ENCODE data around the gene PODN.

PODN gene

DNA sequence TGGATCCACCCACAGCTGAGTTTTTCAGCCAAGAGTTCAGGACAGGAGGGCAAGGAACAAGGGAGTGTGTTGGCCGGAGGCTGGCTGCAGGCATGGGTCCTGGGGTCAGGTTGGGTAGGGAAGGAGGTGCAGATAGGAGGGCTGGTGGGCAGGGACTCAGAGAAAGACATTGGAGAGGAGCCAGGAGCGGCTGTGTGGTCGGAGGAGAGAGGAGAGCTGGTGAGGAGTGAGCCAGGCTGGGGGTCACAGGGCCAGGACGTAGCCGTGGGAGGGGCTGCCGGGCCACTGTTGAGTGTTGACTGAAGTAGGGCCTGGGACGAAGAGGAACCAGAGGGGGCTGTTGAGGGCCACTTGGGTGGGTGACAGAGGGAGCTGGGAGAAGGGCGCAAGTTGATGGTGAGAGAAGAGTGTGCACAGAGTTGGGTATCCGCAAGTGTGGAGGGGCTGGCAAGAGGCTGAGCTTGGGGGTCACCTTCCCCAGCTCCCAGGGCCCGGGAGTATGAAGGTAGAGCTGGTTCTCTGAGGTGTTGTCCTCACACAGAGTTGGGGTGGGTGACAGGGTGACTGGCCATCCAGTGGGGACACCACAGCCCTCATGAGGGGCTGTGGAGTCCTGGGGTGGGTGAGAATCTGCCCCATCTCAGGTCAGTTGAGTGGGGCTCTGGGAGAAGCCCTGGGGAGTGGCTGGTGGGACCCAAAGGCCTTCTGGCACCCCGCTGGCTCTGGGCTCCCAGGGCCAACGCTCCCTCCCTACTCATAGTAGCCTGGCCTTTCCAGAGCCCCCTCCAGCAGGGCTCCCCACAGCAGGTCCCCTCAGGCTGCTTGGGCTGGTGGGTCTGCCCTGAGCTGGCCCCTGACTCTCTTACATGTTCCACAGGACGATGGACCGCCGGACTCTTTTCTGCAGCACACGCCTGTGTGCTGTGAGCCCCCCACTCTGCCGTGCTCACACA lies 21.9 kb downstream of the PODN start:
- no peak for DNase-seq
- in situ Hi-C loops (cut with HindIII; ENCODE audit: low pct_ligation_motif_present, low pct_unique_long_range_greater_than_20kb, low sequenced_read_pairs), result no loop called here

DNA sequence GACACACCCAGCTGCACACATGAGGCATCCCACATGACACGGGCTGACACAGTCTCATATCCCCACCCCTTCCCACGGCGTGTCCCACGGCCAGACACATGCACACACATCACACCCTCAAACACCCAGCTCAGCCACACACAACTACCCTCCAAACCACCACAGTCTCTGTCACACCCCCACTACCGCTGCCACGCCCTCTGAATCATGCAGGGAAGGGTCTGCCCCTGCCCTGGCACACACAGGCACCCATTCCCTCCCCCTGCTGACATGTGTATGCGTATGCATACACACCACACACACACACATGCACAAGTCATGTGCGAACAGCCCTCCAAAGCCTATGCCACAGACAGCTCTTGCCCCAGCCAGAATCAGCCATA lies 22.6 kb downstream of the PODN start:
- DNase-seq, result no peak
- in situ Hi-C loops (cut with HindIII; ENCODE audit: low pct_ligation_motif_present, low pct_unique_long_range_greater_than_20kb, low sequenced_read_pairs), result no loop called here

DNA sequence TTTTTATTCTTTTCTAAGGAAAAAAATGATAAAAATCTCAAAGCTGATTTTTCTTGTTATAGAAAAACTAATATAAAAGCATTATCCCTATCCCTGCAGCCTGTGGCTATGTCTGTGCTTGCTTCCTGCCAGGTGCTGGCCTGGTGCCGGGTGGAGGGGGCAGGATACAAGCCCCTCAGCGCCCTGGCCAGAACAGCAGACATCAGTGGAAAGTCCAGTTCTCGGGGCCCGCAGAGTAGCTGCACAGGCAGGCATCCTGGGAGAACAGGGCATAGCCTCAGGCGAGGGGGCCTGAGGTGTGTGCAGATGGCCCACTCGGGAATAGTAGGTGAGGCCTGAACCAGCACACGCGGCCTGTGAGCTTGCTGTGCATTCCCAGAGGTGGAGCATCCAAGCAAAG lies 23.4 kb downstream of the PODN start:
- DNase-seq, result no peak

DNA sequence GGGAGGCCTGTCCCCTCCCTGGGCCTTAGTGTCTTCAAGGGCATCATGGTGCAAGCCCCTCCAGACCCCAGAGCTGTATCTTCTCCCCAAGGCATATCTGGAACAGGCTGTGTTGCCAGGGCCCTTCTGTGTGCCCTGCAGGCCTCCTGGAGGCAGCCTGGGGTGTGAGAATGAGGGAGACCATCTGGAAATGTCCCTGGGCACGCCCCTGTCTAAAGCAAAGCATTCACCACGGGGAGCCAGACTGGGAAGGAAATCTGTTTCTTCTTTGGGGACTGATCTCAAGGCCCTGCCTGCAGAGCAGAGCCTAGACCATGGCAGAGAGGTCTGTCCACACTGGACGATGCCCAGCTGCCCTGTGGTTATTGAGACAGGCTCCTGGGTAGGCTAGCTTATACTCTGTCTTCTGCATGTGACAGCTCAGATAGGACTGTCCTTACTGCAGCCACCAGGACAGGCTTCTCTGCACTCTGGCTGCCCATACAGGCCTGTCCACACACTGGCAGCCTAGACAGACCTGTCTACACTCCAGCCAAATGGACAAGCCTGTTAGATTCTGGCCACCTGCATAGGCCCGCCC lies 24.6 kb downstream of the PODN start:
- DNase-seq, result no peak
- in situ Hi-C loops (cut with HindIII; ENCODE audit: low pct_ligation_motif_present, low pct_unique_long_range_greater_than_20kb, low sequenced_read_pairs), result no loop called here

More for the DNA sequence above, 23.4 kb downstream of the PODN start:
- in situ Hi-C loops (cut with HindIII; ENCODE audit: low pct_ligation_motif_present, low pct_unique_long_range_greater_than_20kb, low sequenced_read_pairs), result no loop called here

DNA sequence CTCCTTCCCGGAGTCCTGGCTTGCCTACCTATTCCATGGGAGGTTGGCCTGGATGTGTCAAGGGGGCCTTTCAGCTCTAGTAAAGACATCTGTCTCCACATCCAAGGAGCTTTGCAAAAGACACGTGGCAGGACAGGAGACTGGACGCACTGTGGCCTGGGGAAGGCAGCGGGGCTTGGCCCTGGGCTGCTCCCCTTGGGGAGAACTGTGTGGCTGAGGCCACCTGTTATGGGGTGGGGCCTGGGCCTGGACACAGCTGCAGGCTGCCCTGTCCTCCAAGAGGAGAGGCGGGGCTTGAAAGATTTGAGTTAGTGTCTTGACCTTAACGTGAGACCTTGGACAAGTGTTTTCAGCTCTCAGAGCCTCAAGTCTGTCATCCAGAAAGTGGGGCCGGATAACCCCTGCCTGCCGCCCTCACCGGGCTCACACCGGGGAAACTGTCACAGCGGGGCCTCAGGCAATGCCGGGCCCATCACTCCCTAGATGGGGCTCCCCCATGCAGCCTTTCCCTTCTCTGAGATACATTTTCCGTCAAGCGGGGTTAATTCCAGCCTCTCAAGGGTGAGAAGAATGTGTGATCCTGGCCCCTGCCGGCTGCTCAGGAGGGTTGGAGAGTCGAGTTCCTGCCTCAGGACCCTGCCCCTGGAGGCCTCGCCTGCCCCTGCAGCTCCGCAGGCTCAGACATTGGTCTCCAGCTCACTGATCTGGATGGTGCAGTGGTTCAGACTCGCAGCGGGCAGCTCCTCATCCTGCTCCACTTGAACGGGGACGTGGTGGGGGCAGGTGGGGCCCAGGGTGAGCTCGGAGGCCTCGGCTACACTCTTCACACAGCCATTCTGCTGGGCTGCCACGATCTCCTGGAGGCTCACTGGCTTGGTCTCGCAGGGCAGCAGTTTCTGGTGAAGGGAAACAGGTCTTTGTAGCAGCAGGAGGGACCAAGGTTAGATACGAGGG lies 25.6 kb downstream of the PODN start:
- DNase-seq, result no peak
- in situ Hi-C loops (cut with HindIII; ENCODE audit: low pct_ligation_motif_present, low pct_unique_long_range_greater_than_20kb, low sequenced_read_pairs), result no loop called here

DNA sequence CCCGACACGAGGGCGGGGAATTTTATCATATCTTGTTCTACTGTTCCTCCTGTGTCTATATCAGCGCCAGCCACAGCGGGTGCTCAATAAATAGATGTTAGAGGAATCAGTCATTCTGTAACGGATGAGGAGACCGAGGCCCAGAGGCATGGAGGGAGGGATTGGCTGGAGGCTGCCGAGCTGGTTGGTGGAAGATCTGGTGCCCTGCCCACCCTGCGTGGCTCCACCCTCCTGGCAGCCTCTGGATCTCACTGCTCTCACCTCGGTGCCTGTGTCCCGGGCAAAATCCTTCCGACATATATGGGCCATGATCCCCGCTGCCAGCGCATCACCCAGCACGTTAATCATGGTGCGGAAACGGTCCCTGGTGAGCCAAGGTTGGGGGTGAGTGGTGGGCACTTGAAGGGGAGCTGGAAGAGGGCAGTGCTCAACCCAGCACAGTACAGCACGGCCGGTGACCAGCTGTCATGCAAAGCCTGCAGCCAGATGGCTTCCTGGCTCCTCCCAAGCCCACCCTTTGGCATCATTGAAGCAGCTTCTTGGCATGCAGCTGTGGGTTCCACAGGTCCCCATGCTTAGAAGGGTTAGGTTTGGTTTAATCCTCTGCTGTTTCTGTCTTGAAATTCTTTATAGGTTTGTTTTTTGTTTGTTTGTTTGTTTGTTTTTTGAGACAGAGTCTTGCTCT lies 26.7 kb downstream of the PODN start:
- in situ Hi-C loops (cut with HindIII; ENCODE audit: low pct_ligation_motif_present, low pct_unique_long_range_greater_than_20kb, low sequenced_read_pairs), result no loop called here
- no peak for DNase-seq

DNA sequence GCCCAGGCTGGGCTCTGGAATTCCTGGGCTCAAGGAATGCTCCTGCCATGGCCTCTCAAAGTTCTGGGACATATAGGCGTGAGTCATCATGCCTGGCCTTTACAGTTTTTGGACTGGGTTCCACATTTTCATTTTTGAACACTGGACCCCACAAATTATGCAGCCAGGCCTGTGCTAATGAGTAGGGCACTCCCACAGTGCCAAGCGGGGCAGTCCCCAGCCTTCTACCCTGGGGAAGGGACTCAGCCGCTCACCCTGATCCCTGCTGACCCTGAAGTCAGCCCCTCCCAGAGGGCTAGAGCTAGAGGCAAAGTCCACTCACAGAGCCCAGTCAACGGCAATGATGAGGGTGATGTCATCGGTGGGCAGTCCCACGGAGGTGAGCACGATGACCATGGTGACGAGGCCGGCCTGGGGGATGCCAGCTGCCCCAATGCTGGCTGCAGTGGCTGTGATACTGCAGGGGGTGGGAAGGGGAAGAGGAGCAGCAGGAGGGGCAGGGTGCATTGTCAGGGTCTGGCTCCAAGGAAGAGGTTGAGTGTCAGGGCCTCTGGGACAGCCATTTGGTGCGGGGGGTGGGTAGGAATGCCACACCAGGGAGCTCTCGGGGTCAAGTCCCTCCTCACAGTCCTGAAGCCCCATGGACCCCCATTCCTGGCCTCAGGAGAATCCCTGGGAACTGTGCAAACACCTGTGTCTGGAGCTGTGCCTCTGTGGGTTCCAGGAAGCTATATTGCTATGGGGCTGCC lies 27.6 kb downstream of the PODN start:
- DNase-seq, result no peak
- in situ Hi-C loops (cut with HindIII; ENCODE audit: low pct_ligation_motif_present, low pct_unique_long_range_greater_than_20kb, low sequenced_read_pairs), result no loop called here

DNA sequence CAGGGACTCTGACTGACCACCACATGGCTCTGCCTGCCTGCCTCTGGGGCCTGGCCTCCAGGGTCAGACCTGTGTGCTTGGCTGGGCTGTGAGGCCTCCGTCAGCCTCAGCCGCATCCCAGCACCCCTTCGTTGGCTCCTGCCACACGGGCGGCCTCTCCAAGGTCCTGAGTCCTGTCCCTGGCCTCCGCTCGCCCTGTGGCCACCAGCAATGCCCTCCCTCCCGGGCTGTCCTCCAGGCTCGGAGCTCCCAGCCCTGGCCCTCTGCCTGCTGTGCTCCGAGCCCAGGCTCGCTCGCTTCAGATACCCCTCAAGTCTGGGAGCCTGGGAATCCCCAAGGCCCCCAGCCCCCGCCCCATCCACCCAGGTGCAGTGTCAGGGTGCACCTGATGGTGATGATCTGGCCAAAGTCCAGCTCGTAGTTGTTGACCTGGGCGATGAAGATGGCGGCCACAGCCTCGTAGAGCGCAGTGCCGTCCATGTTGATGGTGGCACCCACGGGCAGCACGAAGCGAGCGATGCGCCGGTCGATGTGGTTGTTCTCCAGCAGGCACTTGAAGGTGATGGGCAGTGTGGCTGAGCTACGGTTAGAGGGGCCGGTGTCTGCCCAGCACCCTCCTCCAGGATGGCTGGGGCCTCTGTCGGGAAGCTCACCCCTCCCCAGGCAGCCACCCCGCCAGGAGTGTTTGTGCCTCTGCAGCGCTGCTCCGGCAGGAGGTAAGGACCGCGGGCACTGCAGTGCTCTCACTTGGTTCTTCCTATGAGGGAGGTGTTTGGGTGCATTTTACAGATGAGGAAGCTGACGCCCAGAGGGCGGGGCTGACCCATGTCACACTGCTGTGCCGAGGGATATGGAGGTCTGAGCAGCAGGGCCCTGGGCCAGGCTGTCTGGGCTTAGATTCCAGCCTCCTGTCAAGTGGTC lies 28.5 kb downstream of the PODN start:
- DNase-seq, result no peak
- in situ Hi-C loops (cut with HindIII; ENCODE audit: low pct_ligation_motif_present, low pct_unique_long_range_greater_than_20kb, low sequenced_read_pairs), result no loop called here

DNA sequence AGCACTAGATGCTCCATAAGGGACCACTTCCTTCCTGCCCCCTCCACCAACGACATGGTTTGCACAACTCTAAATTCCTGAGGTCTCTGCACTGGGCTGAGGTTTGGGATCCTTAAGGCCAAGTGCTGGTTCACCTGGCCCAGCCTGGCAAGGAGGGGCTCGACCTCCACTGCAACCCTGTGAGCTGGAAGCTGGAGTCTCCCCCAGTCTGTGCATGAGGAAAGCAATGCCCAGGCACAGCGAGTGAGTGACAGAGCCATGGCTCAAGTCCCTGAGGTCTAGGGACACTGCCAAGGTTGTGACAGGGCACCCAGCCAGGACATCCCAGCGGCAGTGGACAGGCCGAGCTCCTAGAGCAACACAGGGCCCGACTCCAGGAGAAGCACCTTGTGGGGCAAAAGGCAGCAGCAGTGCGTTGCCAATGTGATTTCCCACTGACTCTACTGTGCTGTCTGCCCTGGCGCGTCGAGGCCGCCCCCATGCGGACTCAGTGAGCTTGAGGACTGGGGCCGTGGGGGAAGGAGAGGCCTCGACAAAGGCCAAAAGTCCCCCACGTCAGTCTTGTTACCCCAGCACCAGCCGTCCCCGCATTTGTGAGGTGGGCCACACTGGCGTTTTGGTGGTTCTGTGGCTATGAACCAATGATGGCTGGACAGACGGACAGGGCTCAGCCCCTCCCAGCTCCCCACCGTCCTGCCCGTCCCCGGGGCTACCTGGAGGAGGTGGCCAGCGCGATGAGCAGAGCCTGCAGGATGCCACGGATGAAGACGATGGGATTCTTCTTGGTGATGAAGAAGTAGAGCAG lies 30.0 kb downstream of the PODN start:
- in situ Hi-C loops (cut with HindIII; ENCODE audit: low pct_ligation_motif_present, low pct_unique_long_range_greater_than_20kb, low sequenced_read_pairs), result no loop called here
- DNase-seq, result no peak

DNA sequence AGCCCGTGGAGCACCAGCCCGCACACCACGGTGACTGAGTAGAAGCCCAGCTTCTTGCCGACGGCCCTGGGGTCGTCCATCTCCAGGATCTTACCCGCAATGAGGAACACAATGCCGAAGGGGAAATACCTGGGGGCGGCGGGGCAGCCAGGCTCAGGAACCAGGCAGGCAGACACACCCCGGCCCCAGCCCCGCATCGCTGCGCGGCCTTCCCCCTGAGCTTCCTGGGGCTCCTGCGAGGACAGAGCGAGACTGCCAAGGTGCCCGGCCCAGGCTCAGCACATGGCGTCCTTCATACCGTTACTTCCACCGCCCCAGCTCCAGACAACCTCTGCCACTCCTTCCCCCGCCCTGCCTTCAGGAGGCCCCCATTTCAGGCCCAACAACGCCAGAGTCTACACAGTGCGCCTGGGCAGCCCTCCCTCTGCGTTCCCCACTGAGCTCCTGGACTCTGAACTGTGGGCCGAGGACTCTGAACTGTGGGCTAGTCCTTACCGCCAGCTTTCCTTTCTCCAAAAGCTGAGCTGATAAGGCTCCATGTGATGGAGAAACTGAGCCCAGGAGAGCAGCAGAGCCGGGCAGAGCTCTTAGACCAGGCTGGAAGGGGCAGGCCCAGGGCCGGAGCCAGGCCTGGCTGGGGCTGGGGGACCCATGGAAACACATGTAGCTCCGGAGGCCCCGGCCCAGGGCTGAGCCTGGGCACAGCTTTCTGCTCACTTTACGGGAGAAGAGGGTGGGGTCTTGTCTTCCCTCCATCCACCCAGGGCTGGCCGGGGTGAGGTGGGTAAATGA lies 30.8 kb downstream of the PODN start:
- no peak for DNase-seq

DNA sequence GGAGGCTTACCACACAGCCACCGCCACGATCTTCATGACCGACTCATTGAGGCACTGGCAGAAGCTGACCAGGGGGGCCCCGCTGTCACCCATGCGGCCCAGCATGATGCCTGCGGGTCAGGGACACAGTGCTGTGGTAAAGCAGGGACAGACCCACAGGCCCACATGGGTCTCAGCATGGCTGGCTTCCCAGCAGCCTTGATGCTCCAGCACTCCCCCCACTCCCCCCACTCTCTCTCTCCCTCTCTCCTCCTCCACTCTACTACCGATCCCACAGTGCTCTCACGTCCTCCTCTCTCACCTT lies 31.4 kb downstream of the PODN start:
- in situ Hi-C loops (cut with HindIII; ENCODE audit: low pct_ligation_motif_present, low pct_unique_long_range_greater_than_20kb, low sequenced_read_pairs), result no loop called here
- no peak for DNase-seq

More for the DNA sequence above, 30.8 kb downstream of the PODN start:
- in situ Hi-C loops (cut with HindIII; ENCODE audit: low pct_ligation_motif_present, low pct_unique_long_range_greater_than_20kb, low sequenced_read_pairs), result no loop called here

DNA sequence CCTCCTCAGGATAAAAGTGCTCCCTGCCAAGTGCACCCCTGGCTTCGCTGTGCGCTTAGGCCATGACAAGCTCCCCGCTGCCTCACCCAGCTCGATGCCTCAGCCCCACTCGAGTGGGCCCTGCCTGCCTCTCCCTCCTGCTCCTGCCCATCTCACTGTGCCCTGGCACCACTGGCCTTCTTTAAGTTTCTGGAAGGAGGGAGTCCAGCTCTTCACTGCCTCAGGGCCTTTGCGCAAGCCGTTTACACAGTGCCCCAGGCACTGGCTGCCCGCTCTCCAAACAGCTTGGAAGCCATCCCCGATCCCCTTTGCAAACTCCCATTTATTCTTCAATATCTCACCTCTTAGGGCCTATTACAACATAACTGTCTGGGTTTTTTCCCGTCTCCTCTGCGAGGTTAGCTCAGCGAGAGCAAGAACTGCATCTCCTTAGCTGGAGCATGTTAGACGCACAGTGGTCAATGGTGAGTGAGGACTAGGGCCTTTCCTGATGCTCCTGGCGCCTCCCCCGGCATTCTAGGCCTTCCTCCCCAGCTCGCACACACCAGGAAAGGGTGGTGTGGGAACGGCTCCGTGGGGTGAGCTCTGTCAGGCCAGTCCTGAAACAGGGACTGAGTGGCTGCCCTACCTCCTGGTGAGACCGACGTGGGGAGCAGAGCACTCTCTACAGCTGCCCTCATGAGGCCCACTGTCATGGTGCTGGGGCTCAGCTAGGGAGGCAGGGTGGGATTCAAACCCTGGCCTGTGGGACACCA lies 31.9 kb downstream of the PODN start:
- in situ Hi-C loops (cut with HindIII; ENCODE audit: low pct_ligation_motif_present, low pct_unique_long_range_greater_than_20kb, low sequenced_read_pairs), result no loop called here
- DNase-seq, result no peak

DNA sequence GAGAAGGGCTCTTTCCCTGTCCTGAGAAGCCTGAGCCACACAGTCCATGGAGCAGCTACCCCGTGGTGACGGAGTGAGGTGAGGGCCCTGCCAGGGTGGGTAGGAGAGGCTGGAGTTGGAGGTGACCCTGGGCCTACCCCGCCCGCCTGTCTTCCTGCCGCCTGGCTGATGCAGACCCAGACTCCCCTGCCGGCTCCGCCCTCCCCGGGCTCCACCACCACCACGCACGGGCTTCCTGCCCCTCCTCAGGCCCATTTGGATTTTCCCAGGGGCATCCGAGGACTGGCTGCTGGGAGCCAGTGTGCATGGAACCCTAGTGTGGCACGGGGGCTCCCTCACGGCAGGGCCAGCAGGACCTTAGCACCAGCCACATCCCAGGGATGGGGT lies 32.5 kb downstream of the PODN start:
- no peak for DNase-seq
- in situ Hi-C loops (cut with HindIII; ENCODE audit: low pct_ligation_motif_present, low pct_unique_long_range_greater_than_20kb, low sequenced_read_pairs), result no loop called here

DNA sequence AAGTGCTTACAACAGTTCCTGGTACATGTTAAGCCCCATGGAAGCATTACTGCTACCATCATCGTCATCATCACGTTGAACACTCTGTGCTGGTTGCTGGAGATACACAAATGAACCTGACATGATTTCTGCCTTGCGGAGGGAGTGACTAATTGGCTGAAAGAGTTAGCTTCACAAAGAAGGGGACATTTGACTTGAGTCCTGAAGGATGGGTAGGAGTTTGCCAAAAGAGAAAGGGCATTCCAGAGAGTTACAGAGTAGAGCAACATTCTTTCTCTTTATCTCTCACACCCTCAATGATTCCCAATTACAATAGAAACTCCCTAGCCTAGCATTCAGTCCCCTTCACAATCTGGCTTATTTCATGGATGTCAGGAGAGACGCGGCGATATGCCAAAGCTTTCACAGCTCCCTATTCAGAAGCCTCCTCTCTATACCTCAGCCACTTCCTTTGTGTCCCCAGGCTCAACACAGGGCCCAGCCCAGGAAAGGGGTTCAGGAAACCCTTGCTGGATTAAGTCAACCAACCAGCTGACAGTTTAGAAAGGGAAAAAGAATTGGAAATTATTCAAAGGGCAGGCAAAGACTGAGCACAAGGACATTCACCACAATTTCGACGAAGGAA lies 42.4 kb downstream of the PODN start:
- in situ Hi-C loops (cut with HindIII; ENCODE audit: low pct_ligation_motif_present, low pct_unique_long_range_greater_than_20kb, low sequenced_read_pairs), result no loop called here
- DNase-seq, result no peak

DNA sequence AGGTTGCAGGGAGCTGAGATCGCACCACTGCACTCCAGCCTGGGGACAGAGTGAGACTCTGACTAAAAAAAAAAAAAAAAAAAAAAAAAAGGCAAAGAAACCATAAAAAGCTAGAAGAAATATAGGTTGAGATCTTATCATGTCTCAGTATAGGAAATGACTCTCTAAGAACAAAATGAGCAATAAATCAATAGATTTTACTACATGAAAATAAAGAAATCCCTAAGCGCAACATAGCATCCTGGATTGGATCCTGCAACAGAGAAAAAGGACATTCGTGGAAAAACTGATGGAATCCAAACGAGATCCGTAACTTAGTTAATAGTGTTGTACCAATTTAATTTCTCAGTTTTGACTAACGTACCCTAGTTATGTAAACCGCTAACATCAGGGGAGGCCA lies 45.1 kb downstream of the PODN start:
- in situ Hi-C loops (cut with HindIII; ENCODE audit: low pct_ligation_motif_present, low pct_unique_long_range_greater_than_20kb, low sequenced_read_pairs), result no loop called here
- DNase-seq, result no peak

Measured in ACHN (cell line).